GM18907 (cell line): ENCODE results near the gene KIF3B.
"Not testable (repeated sequence)": the region's sequence is repeated elsewhere in the genome, so short reads cannot be mapped to it uniquely, and the experiment has no call there.

Experiments used
- ATAC-seq: cut with Tn5 transposase; IDR thresholded peaks from one replicate; pipeline ENCODE4 v1.9.1; 2021; ENCODE audit warnings: mild to moderate bottlenecking, moderate library complexity; ENCODE audit not compliant: unreplicated experiment

KIF3B gene

DNA sequence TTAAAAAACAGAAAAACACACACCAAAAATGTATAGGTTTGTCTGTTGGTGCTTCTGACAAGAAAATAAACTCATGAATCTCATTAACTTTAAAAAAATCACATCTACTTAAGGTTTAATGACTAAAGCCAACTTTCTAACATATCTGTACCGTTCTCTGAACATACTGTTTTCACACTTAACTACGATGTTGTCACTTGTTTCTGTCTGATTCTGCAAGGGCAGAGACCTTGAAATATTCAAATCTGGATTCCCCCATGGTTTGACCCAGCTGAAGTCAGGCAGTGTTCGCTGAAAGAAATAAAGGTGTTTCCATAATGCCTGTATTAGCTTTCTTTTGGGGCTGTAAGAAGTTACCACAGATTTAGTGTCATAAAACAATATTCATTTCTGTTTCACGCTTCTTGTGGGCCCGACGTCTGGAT is 78.0 kb downstream of the KIF3B start:
- peak; percentile 19 for ATAC-seq

DNA sequence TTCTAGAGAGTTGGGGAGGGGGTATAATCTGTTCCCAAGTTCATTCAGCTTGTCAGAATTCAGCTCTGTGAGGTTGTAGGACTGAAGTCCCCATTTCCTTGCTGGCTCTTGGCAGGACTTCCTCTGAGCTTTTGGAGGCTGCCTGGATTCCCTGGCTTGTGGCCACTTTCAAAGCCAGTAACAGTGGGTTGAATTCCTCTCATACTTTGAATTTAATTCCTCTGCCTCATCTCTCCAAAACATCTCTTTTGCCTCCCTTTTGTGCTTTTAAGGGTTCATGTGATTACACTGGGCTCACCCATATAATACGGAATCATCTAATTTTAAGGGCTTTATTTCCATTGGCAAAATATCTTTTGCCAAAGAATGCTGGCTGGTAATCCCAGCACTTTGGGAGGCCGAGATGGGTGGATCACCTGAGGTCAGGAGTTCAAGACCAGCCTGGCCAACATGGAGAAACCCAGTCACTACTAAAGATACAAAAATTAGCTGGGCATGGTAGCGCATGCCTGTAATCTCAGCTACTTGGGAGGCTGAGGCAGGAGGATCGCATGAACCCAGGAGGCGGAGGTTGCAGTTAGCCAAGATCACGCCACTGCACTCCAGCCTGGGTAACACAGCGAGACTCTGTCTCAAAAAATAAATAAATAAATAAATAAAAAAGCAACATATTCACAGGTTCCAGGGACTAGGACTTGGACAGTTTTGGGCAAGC is 78.6 kb downstream of the KIF3B start:
- ATAC-seq = not testable (repeated sequence)

- ATAC-seq = no peak
Measured at GRCh38 chr20:32356622-32357374, 79.3 kb downstream of the KIF3B start.

GRCh38 chr20:32357375-32357868 is 80.0 kb downstream of the KIF3B start:
- ATAC-seq = no peak

DNA sequence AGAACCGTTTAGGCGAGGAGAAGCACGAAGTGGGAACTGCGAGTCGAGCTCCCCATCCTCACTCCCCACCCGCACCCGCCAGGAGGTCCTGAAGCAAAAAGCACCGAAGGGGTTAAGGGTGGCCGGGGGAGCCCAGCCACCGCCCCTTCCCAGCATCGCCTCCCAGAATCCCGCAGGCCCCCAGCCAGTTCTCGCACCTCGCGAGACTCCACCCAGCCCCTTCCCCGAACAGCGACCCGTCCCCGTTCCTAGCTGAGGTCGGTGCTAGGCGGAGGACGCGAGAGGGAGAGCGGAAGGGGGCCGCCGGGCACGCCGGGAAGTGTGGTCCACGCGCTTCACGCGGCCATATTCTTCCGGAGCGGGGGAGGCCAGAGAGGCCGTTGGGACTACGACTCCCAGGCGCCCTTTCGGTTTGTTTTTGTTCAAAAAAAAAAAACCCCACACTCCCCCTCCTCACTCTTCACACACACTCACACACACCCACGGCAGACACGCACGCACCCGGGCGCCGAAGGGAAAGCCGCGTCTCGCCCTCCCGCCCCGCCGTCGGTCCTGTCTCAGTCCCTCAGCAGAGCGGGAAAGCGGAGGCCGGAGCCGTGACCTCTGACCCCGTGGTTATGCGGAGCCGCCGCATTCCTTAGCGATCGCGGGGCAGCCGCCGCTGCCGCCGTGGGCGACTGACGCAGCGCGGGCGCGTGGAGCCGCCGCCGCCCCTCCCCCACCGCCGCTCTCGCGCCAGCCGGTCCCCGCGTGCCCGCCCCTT is 80.6 kb downstream of the KIF3B start, which contains the start of gene ASXL1:
Gene ASXL1 (plus strand): TSS at position 463 of the 763 bp plus-strand sequence. CDS start 445 bp downstream, outside the sequence.
- peak; percentile 82 for ATAC-seq

DNA sequence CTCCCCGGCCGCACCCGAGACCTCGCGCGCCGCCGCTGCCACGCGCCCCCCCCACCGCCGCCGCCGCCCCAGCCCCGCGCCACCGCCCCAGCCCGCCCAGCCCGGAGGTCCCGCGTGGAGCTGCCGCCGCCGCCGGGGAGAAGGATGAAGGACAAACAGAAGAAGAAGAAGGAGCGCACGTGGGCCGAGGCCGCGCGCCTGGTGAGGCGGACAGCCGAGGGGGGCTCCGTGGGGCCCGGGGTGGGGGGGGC is 81.1 kb downstream of the KIF3B start:
- no peak for ATAC-seq

- ATAC-seq = peak; percentile 24
Measured at GRCh38 chr20:32358883-32359632, 81.6 kb downstream of the KIF3B start.

DNA sequence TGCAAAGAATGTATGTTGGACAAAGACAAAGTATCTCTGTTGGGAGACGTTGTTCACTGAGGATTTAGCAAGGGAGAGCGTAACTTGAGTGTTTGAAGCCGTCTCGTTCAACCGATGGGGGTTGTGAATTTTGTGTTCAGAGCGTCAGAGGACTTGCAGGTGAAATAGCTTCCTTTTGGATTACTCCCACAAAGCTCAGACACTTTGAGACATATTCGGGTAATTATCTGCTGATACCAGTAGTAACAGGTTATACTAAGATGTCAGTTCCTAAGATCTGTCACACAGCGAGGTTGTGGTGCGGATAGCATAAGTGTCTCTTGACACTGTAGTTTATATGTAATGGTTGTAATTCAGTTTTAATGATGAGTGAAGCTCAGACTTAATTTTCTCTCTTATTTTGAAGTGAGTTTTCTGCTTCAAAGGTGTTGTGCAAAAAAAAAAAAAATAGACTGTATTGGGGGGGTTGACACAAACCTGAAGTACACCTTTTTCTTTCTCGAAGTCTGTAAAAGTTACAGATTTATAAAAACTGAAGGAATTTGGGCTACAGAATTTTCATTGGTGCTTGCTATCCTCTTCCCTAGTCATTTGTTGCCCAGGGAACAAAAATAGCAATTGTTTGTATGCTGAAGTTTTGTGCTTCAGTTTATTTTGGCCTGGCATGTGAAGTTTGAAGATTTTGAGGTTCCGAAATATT is 82.3 kb downstream of the KIF3B start:
- no peak for ATAC-seq

GRCh38 chr20:32360333-32360634 is 82.8 kb downstream of the KIF3B start:
- ATAC-seq = no peak

DNA sequence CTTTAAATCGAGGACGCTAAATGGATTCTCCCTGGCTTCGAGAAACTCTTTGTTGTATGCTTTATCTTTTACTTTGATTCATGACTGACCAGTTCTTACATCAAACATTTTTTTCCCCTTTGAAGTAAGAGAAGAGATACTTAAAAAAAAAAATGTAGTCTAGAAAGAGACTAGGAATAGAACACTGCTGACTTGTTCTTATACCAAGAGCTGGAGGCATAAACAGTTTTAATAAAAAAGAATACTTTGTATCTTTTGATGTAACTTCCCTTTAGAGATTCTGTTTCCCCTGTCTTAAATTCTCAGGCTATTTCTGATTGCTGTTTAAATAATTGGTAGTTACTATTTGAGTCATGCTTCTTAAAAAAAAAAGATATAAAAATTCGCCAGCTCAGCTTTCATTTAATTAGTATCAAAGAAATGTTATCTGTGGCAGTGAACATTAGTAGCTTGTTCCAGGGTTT is 85.5 kb downstream of the KIF3B start:
- no peak for ATAC-seq

DNA sequence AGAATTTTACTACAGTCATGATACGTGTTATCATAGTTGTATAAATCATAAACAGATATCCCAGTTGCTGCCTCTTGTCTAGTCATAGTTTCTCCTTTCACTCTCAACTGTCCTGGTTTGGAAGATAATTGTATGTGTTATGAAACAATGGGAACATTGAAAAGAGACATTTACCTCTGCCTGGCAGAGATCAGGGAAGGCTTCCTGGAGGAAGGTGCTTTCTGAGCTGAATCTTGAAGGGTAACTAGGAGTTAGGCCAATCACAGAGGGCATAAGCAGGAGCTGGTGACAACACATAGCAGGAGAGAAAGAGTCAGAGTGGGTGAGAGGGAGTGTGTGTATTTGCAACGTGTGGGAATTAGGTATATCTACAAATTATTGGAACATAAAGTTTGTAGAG is 86.0 kb downstream of the KIF3B start:
- no peak for ATAC-seq

GRCh38 chr20:32364554-32365208 is 87.2 kb downstream of the KIF3B start:
- no peak for ATAC-seq

DNA sequence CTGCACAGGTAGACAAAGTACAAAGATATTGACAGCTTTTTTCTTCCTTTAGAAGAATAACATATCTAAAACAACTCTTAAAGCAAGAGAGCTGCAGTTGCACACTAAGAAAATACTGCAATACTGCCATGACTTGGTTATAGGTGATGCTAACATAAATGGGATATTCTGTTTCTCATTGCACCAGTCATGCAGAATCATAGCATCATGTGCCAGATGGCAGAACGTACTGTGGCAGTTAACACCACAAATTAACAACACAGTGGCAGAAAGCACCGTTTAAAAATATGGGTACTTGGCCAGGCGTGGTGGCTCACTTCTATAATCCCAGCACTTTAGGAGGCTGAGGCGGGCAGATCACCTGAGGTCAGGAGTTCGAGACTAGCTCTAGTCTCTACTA is 88.1 kb downstream of the KIF3B start:
- no peak for ATAC-seq

DNA sequence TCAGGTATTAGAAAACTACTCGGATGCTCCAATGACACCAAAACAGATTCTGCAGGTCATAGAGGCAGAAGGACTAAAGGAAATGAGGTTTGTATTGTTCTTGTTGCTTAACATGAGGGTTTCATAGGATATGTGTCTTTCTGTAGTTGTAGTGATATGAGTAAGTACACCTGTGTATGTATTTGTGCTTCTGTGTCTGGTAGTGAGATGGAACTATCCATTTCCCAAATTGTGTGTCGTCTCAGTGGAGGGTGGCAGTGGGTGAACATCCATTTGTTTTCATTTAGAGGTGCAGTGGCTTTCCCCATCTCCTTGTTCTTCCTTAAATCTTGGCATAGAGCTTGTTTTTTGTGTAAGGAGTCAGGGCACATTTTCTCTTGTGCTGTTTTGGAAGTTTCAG is 88.9 kb downstream of the KIF3B start:
- peak; percentile 45 for ATAC-seq

- ATAC-seq = no peak
Measured at GRCh38 chr20:32368323-32368722, 90.9 kb downstream of the KIF3B start.

GRCh38 chr20:32368925-32369324 is 91.5 kb downstream of the KIF3B start:
- ATAC-seq = no peak

DNA sequence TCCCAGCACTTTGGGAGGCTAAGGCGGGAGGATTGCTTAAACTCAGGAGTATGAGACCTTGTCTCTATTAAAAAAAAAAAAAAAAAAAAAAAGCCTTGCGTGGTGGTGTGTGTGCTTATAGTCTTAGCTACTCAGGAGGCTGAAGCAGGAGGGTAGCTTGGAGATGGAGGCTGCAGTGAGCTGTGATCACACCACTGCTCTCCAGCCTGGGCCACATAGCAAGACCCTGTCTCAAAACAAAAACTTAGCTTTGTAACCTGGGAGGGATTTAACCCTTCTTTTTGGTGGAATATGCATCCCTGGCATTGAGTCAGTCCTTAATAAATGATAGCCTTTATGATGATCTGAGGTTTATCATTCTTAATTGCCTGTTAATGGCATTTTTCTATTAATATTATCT is 93.4 kb downstream of the KIF3B start:
- no peak for ATAC-seq

DNA sequence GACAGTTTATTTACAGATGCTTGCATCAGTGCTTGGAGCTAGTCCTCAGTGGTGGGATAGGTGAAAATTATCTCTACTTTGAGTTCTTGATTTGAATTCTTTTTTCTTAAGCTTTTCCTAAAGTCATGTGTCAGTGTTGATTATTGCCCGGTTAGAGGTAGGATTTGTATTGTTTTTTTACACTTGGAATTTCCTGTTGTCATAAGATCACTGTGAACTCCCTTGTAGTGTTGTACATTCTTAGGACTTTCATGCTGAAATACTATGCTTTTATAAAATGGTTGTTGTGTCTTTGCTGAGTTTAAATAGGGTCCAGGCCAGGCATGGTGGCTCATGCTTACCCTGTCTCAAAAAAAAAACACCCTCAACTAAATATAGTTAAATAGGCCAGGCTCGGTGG is 101.0 kb downstream of the KIF3B start:
- no peak for ATAC-seq

GRCh38 chr20:32380037-32380436 is 102.6 kb downstream of the KIF3B start:
- ATAC-seq = not testable (repeated sequence)

DNA sequence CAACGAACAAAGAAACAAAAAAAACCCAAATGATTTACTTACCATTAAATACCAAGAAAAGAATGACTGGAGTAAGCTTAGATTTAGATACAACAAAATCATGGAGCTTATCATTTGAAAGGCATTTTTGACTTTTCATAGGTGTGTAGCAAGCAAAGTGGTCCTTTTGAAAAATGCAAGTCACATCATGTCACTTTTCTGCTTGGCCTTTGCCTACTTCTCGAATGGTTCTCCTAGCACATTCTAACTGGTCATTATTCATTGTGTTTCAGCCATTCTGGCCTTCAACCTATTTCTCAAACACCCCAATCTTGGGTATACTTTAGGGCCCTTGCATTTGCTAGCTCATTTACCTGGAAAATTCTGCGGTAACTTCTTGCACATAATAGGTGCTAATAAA is 103.3 kb downstream of the KIF3B start:
- no peak for ATAC-seq
